H4 (cell line): ENCODE results near the gene SAG. TPM values are rescaled to one million over a fixed set of nuclear protein-coding genes. Genes with fewer than 3 reads are reported as not detected.
A peak's percentile ranks its signal among the peaks of the same experiment; 100 is the strongest.

Experiments used
- DNase-seq: peaks from one replicate; pipeline ENCODE4 v3.0.0-alpha.2; 2015; ENCODE audit warnings: low spot score
- total RNA-seq: library from RNA; depleted of rRNA; stranded (reverse); fragments of >200 nt; shearing (Covaris generic); gene quantifications from 2 replicates; pipeline ENCODE4 v1.2.3, GENCODE V29; 2014; rRNA removed

Gene SAG
- total RNA-seq: not detected in 2 replicates

DNA sequence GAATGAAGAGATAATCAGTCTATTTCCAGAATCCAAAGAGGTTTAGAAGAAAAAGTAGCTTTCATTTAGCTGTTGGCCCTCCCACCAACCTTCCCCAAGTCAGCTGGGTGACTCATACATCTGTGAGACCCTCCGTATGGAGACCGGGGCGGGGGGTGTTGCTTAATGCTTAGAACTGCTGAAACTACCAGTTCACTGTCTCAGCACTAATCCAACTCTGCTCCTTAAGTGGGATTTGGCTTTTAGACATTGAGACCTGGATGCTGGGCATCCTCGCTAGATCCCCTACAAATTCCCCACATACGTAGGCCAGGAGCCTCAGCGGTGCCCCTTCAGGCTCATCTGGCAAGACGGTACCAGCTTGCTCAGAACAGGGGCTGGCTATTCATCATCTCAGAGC, at the start of gene SAG:
Gene SAG, plus strand, starts transcription at position 252 of the 400 bp plus-strand sequence. CDS start 1,374 bp downstream, outside the sequence.
- no peak for DNase-seq

DNA sequence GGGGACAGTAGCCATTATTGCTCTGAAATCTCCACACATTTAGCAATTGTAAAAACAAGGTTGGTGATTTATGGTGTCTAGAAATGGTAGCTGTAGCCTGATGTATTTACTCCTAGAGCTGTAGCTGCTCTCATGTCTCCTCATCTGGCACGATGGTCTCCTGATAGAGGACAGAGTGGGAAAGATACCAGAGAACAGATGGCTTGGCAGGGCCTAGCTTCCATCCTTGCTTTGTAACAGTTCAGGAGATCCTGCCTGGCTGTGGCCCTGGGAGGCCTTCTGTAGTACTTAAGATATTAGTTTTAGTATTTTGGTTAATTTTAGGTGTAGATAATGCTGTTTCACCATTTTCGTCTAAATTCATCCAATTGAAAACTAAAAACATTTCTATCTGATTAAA, 49.4 kb upstream of the SAG start:
- no peak for DNase-seq

DNA sequence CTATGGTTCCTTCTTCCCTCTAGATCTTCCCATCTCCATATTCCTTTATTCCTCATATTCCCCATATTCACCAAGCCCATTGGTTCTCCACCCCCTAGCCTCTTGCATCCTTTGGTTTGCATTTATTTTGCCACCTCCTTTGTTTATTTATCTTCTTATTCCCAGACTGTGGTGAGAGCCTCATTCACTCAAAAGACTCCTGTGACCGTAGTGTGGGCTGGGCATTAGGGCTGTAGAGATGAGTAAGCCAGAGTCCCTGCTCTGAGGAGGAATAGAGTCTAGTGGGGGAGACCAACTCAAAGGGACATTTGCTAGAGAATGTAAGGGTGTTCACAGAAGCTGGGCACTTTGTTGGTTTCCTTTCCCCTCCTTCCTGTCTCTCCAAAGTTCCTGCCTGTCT, 47.9 kb upstream of the SAG start:
- DNase-seq: peak; percentile 37

DNA sequence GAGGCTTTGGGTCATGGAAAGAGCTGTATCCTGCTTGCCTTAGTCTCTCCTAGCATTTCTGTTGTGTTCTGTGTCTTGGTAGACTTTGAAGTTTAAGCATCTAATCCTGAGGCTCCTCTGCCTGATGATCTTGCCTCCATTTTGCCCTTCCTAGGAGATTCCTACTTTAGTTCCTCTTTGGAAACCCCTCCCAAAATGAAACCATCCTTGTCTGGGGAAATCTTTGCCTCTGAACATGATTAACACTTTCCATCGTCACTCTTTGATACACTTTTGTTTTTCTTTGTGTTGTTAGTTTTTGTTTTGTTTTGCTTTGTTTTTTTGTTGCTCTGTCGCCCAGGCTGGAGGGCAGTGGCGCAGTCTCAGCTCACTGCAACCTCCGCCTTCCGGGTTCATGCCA, 47.0 kb upstream of the SAG start:
- no peak for DNase-seq

DNA sequence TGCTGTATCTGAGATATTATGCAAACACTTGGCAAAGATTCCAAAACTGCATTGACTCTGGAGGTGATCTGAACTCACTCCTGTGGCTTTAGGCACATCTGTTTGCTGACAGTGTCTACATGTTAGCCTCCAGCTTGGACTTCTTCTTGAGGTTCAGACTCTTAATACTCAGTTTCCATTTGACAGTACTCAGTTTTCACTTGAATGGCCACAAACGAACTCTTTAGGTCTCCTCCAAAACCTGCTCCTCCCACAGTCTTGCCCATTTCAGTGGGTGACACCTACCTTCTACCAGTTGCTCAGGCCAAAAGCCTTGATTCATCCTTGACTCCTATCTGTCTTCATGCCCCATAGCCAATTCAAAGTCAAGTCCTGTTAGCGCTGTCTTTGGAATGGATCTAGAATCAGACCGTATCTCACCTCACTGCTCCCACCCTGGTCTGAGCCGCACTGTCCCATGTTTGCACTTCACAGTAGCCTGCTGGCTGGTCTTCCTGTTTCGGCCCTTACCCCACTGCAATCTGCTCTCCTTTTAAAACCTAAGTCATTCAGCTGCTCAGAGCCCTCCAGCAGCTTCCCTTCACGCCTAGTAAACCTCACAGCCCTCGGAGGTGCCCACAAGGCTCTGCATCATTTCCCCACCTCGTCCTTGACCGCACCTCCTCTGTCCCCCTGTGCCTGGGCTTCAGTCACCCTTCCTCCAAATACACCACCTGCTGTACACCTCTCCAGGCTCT, 45.6 kb upstream of the SAG start:
- no peak for DNase-seq

DNA sequence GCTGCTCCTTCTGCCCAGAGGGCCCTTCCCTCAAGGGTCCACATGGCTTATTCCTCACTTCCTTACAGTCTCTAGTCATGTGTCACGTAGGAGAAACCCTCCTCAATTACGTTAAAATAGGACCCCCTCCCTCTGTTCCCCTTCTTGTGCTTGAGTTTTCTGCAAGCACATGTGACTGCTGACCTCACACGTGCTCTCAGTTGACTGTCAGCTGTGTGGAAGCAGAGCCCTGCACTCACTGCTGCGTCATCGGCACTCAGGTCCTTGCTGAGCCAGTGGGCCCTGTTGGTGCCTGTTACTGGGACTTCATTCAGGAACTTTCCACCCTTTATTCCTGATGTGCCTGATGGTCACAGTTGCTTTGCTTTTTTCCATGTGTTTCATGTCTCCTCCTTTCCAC, 45.1 kb upstream of the SAG start:
- no peak for DNase-seq

DNA sequence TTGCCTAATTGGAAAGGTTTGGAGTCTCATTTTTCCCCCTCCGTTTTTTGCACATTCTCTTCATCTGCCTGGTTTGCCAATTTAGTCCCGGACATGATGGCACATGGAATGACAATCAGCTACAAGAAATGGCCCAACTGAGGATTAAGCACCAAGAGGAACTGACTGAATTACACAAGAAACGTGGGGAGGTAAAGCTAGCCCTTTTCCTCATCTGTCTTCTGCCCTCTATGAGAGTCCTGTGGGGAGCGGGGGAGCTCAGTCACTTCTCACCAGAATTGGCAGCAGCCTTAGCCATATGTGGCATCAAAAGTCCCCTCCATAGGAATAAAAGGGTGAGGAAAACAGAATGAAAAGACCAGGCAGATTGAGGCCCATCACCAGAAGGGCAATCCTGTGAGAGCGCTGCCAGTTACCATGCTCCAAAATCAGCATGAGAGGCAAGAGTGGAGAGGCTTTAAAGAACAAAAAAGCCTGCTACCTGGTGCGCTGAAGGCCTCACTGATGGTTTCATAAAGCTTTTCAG, 44.5 kb upstream of the SAG start:
- no peak for DNase-seq

DNA sequence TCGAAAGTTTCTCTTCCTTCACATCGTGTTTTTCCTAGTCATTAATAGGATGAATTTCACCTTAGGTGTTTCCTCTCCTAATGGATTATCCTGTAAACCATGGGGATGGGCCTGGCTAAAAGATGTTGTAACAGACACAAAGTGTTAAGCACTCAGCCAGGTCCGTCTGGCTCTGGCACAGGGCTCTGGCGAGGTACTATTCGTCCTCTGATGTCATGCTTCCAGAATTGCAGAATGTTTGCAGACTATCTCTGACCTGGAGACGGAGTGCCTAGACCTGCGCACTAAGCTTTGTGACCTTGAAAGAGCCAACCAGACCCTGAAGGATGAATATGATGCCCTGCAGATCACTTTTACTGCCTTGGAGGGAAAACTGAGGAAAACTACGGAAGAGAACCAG, 42.9 kb upstream of the SAG start:
- DNase-seq: no peak

DNA sequence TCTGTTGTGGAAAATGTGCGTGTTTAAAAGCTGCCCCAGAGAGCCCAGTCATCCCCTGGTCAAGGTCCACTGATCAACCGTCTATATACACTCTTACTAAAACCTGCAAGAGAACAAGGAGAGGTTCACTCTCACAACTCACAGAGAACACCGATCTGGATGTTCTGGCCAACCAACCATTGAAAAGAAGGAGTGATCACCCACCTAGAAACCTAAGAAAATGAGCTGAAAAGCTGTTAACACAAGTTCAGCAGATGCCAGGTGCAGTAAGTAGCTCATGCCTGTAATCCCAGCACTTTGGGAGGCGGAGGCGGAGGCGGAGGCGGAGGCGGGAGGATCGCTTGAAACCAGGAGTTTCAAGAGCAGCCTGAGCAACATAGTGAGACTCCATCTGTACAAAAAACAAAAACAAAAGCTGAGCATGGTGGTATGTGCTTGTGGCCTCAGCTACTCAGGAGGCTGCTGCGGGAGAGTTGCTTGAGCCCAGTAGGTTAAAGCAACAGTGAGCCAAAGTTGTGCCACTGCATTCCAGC, 41.7 kb upstream of the SAG start:
- no peak for DNase-seq

DNA sequence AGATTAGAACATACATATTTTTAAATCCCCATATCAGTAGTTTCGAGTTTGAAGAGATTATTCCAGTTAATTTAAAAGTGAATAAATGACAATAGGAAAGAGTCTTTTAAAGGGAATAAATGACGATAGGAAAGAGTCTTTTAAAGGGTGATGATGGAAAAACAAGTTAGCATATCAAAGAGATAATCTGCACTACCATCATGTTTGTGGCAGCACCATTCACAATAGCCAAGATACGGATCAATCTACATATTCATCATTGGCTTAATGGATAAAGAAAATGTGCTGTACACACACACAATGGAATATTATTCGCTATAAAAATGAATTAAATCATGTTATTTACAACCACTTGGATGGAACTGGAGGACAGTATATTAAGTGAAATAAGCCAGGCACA, 41.1 kb upstream of the SAG start:
- no peak for DNase-seq

DNA sequence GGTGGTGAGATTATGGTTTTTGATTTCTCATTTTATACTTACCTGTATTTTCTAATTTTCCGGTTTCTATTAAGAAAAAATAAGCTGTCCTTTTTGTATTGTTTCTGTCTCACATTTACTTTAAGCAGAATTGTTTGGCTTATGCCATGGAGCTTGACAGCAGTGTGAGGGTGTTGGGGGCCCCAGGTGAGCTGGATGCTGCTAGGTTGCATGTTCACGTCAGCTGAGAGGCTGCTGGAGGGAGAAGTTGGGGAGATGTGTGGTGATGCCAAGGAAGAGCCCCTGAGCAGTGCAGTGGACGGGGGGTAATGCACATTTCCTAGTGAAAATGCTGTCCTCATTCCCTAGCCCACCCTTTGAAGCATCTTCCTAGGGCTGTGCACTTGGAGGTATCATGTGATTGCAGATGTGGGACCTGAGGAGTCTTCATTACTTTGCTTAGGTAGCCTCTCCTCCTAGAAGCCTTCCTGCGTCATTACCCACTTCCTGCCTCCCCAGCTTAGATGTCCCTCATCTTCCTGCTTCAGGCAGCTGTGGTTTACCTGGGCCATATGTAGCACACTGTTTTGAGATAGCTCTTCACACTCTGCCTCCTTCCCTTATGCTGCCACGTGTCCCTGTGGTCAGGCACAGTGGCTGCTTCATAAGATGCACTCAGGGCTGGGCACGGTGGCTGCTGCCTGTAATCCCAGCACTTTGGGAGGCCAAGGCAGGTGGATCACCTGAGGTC, 39.9 kb upstream of the SAG start:
- DNase-seq: no peak

DNA sequence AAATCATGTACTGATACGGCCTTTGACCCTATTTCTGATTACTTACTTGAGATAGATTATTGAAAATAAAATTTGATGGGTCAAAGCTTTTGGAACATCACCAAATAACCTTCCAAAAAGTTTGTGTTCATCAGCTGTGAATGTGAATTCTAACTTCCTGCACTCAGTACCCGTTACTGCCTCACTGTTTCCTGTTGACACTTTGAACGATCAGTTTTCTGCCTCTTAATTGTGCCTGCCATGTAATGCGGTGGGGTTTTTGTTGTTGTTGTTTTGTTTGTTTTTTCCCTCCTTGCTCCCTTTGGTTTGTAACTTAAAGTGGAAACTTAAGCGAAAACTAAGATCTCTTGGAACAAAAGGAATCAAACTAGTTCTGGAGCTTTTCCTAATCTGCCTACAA, 37.2 kb upstream of the SAG start:
- no peak for DNase-seq

DNA sequence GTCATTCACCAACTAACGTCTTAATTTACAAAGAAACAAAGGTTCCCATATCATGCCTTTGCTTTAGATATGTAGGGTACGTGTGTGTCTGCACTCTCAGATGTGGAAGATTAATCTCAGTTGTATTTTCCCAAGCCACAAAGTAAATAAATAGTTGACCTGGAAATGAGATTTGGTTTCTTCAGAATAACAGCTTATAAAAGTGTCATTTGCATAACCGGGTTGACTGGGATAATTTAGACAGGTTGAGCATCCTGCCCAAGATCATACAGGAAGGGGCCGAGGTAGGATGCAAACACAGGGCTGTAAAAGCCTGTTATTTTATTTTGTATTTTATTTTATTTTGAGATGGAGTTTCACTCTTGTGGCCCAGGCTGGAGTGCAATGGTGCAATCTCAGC, 36.7 kb upstream of the SAG start:
- no peak for DNase-seq

DNA sequence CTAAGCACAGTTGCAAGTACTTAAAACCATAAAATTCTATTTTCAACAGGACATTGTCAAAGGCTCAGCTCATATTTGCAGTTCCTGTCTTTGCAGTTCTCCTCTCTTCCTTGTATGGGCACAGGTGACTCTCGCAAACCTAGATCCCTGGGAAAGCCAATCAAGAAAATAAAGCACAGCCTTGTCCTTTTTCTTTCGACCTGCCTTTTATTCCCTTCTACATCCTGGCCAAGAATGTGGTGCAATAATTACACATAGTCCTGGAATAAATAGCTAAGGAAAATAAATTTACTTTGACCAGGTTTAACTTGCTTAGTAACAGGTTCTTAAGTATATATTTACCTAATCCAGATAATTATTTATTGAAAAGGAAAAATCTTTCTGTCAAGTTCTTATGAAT, 35.9 kb upstream of the SAG start:
- DNase-seq: no peak

DNA sequence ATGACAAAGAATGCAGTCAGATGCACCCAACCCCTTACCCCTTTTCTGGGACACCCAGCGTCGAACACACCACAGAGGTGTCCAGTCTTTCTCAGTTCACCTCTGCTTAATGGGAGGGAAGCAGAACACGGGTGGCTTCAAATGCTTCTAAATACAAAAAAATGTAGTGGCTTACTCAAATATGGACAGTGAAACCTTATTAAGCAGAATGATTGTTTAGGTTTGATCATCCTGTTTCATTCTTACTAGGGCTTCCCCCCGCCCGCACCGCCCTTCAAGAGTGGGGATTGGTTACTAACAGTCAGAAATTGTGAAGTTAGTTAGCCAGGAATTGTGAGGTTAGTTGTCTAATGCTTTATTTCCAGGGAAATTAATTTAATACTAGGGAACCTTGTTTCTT, 34.5 kb upstream of the SAG start:
- DNase-seq: no peak

DNA sequence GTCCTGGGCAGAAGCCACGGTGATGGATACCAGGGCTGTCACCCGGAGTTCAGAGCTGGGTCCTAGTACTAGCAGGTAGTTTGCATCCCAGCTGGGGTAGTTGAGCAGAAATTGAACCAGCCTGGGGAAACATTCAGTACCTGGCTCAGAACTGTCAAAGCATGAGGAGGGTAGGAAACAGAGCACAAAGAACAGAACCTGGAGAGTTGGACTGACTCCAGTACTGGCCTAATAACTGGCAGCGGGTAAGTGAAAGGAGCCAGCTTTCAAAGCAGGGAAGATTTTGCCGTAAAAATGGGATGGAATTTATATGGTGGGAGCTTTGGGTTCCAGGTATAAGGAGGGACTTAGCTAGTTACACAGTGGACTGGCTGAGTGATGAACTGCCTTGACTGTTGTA, 32.4 kb upstream of the SAG start:
- no peak for DNase-seq

DNA sequence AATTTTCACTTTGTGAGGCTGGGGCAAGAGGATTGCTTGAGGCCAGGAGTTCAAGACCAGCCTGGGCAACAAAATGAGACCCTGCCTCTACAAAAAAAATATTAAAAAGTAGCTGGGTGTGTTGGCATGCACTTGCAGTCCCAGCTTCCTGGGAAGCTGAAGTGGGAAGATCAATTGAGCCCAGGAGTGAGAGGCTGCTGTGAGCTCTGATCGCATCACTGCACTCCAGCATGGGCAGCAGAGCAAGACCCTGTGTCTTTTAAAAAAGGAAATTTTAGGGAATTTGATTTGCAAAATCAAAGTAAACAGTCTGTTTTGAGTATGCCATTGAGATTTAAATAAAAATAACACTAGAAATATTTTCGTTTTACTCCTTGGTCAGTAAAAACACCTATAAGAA, 28.7 kb upstream of the SAG start:
- DNase-seq: no peak

DNA sequence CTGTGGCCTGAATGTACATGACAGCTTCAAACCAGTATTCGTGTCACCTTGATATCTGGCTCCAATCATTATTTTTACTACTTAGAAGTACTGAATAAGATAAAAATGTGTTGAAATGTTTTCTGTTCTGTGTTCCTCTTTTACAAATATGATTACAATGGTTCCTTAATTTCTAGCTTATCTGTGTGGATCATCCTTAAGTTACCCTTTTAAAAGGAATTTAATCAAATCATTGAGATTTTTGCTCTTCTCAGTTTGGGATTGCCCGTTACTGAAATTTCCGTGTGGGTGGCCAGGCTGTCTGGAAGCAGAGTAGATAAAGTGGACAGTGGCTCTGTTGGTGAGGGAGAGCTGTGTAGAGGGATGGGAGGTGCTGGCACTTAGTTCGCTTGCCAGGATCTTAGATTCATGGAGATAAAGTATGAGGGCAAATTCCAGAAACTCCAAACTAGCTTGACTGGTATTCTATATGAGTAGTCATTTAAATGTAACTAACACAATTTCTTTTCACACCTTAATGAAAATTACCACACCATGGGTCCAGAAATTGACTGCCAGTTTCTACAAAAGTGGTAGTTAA, 27.4 kb upstream of the SAG start:
- DNase-seq: no peak

DNA sequence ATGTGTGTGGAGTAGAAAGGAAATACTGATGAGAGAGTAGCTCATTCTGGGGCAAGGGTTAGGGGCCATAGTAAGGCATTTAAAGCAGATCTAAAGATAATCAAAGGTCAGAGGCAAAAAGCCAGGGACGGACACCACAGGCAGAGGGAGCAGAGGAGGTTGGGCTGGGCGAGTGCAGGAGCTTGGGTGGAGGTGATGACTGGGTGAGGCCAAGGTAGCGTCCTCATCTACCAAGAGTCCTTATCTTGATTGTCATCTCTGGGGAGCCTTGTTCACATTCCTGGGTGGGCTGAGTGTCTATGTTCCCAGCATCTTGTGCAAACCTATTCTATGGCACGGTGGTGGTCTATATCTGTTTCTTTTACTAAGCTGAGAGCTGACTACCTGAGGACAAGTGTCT, 26.1 kb upstream of the SAG start:
- DNase-seq: no peak

DNA sequence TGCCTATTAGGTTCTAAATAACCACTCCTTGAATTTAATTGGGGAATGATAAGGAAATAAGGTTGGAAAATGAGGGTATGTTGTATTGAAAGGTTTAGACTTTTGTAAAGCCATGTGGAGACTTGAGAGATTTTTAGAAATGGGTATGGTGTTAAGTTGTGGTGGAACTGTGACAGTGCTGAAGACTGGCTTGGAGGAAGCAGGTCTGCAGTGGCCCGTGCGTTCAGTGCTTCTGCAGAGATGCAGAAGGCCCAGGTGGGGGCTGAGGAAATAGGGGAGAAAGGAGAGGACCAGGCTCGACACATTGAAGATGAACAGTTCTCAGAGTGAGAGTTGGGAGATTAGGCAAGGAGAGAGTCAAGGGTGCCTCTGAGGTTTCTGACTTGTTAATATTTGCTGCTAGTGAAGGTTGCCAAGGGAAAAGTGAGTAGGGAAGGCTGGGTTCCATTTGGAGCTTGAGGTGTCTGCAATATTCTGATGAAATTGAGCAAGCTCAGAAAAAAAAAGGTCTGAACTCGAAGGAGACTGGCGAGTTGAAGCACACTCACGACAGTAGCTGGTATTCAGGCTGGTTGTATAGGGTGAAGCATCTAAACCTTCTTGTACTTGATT, 25.5 kb upstream of the SAG start:
- DNase-seq: no peak

DNA sequence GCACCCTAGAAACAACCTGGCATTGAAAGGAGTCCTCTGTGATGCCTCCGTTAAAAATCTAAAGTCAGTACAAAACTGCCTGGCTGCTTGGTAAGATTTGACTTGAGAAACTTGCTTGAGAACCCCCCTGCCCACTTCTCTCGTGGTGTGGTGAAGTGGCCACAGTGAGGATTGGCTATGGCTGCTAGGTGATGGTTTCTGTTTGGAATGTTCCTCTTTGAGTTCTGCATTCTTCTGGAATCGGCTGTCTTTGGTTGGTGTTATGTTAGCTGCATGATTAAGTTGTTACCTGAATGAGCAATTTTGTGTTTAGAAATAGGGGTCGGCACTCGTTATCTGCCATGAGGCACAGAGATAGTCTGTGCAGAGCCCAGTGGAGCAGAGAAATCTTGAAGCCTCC, 21.7 kb upstream of the SAG start:
- DNase-seq: no peak

DNA sequence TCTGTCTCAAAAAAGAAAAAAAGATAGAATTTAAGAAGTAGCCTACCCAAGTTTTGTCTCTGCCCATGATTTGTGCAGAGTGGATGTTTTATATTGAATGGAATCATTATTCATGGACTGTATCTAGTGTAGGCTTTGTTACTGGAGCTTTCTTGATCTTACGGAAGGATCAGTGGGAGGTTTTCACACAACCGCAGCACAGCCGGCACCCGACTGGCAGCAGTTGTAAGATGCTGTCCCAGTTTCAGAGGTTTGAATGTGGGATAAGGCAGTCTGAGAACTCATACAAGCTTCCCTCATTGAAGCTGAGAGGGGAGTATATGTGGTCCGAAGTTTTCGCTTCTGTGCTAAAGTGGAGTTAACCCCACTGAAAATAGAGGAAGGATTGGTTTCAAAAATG, 19.7 kb upstream of the SAG start:
- no peak for DNase-seq
